ENCODE results near the gene DIO3.

- TF ChIP-seq CHD1 (IDR thresholded peaks at IDR 0.05; ENCODE audit: low read depth, low read length): no peak
- TF ChIP-seq ELK1 (IDR thresholded peaks at IDR 0.05; ENCODE audit: borderline replicate concordance, low read depth, low read length): no peak
- no peak for TF ChIP-seq CTCF (conservative IDR thresholded peaks at IDR 0.05; ENCODE audit: low read depth, low read length)
- TF ChIP-seq MXI1 (IDR thresholded peaks at IDR 0.05; ENCODE audit: borderline replicate concordance, low read depth, low read length): no peak
- no peak for TF ChIP-seq MAFK (IDR thresholded peaks at IDR 0.05; ENCODE audit: low read depth, low read length)
- no peak for TF ChIP-seq POLR2A (IDR thresholded peaks at IDR 0.05; ENCODE audit: low read depth, low read length)
- no peak for TF ChIP-seq USF2 (IDR thresholded peaks at IDR 0.05; ENCODE audit: low read depth, low read length)
- TF ChIP-seq RAD21 (IDR thresholded peaks at IDR 0.05; ENCODE audit: low read length): no peak
- TF ChIP-seq BHLHE40 (IDR thresholded peaks at IDR 0.05; ENCODE audit: low read depth, low read length): no peak
- no peak for TF ChIP-seq FOS (IDR thresholded peaks at IDR 0.05; ENCODE audit: low read depth, low read length)
- no peak for TF ChIP-seq CEBPB (IDR thresholded peaks at IDR 0.05; ENCODE audit: low read depth, low read length)
- no peak for TF ChIP-seq SMC3 (IDR thresholded peaks at IDR 0.05; ENCODE audit: low read depth, low read length)
- TF ChIP-seq RFX5 (IDR thresholded peaks at IDR 0.05; ENCODE audit: low read depth, low read length): no peak
- no peak for TF ChIP-seq NFE2L2 (IDR thresholded peaks at IDR 0.05; ENCODE audit: low read depth, low read length)
These were observed 20.5 kb downstream of the DIO3 start for GRCh38 chr14:101581806-101582205.

Measured in IMR-90 (cell line).